HFFc6 (cell line): ENCODE measurements around the gene DCUN1D1. TPM values are rescaled to one million over a fixed set of nuclear protein-coding genes. Genes with fewer than 3 reads are reported as not detected.

Experiments
- DNase-seq: peaks from one replicate; pipeline ENCODE4 v3.0.0-alpha.2; 2018
- H3K27ac Mint-ChIP-seq: 2 replicates; pipeline ENCODE4 v1.8.0; 2020; ENCODE audit warnings: mild to moderate bottlenecking, mixed read lengths
- H3K27me3 Mint-ChIP-seq: 2 replicates; pipeline ENCODE4 v1.8.0; 2021; ENCODE audit warnings: mild to moderate bottlenecking, moderate library complexity, mixed read lengths; ENCODE audit not compliant: insufficient read depth
- H3K36me3 Mint-ChIP-seq: 2 replicates; pipeline ENCODE4 v1.8.0; 2021; ENCODE audit warnings: low read depth, mixed read lengths
- H3K4me1 Mint-ChIP-seq: 2 replicates; pipeline ENCODE4 v1.8.0; 2020; ENCODE audit warnings: low read depth, mixed read lengths
- H3K4me3 Mint-ChIP-seq: 2 replicates; pipeline ENCODE4 v1.8.0; 2020; ENCODE audit warnings: mild to moderate bottlenecking, moderate library complexity, mixed read lengths
- H3K9me3 Mint-ChIP-seq: 2 replicates; pipeline ENCODE4 v1.8.0; 2020; ENCODE audit warnings: mild to moderate bottlenecking, mixed read lengths
- total RNA-seq, 6 experiments: library from RNA; stranded (reverse); fragmentation: NEBNext Ultra II Directional; extraction: Animal tissue kit (Norgen Biotek cat#: 25700); gene quantifications; 2 replicates in 1 of 6; 3 replicates in 5 of 6; pipeline ENCODE4 v1.2.3, GENCODE V29; 2021
- TF ChIP-seq, protein P1 (sequence below): fragments of 200-600 bp; sonication (generic); IDR thresholded peaks from 2 replicates; pipeline ENCODE4 v1.5.0; 2021; ENCODE audit warnings: antibody characterized with exemption, mild to moderate bottlenecking

DCUN1D1 gene
- total RNA-seq, 6 experiments from 2014 or later = 46.1 to 56.9 (median 52.2) TPM

DNA sequence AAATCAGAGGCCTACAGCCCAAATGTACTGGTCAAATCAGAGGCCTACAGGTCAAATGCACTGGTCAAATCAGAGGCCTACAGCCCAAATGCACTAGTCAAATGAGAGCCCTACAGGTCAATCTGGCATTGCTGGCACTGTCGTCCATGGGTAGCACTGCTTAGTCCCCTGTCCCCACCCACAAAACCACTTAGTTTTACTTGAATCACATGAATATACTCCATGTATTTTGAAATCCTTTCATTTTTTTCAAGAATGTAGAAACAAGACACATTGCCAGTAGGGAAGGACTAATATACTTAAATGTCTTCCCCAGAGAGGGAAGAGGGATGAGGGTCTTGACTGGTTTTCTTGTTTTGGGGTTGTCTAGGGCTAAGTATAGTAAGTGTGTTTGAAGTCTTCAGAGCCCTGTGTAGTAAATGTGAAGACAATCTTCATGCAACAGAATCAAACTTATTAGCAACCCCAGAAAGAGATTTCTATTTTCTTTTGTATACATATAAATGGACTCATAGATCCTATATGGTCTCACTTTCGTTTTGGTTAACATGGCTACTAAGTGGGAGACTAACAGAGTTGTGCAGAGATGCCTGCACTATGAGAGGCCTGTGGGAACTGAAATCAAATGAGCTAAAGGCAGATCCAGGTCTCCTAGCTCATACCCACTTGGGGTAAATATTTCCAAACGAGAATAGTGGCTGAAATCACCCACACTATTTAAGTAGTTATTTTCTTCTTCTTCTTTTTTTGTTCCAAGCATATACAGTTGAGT, 38.3 kb upstream of the DCUN1D1 start:
- TF ChIP-seq, protein P1, sequence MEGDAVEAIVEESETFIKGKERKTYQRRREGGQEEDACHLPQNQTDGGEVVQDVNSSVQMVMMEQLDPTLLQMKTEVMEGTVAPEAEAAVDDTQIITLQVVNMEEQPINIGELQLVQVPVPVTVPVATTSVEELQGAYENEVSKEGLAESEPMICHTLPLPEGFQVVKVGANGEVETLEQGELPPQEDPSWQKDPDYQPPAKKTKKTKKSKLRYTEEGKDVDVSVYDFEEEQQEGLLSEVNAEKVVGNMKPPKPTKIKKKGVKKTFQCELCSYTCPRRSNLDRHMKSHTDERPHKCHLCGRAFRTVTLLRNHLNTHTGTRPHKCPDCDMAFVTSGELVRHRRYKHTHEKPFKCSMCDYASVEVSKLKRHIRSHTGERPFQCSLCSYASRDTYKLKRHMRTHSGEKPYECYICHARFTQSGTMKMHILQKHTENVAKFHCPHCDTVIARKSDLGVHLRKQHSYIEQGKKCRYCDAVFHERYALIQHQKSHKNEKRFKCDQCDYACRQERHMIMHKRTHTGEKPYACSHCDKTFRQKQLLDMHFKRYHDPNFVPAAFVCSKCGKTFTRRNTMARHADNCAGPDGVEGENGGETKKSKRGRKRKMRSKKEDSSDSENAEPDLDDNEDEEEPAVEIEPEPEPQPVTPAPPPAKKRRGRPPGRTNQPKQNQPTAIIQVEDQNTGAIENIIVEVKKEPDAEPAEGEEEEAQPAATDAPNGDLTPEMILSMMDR = no peak
- DNase-seq = no peak
- Mint-ChIP-seq H3K9me3 (no peaks in the 10 kb centered on the region), H3K27me3 (no peaks in the 10 kb centered on the region), H3K27ac (no peak overlapping the region), H3K4me1 (no peaks in the 10 kb centered on the region), H3K4me3 (no peak overlapping the region), H3K36me3 (peaks cover 29% of the 10 kb centered on the region)

DNA sequence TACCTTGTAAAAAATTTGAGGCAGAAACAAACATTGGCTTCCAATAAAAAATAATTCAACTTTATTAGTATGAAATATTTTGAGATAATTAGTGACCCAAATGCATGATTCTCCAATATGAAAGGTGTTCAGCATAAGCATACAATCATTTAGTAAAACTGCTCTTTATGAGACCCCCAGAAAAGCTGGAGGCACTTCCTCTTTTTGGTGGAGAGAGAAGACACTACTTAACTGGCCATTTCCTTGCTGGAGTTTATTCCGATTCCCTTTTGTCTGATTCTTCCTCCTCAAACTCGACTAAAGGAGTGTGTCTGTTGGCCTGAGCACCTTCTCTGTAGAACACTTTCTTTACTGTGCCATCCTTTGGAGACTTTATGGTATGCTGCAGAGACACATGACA, 34.8 kb upstream of the DCUN1D1 start:
- no peak overlapping the region for H3K27ac Mint-ChIP-seq
- DNase-seq = no peak
- peaks cover 25% of the 10 kb centered on the region for H3K36me3 Mint-ChIP-seq
- no peak overlapping the region for H3K4me3 Mint-ChIP-seq
- H3K27me3 Mint-ChIP-seq = peaks cover 3% of the 10 kb centered on the region; the same call in 1 of the 2 replicates
- H3K9me3 Mint-ChIP-seq = no peaks in the 10 kb centered on the region
- H3K4me1 Mint-ChIP-seq = no peaks in the 10 kb centered on the region
- TF ChIP-seq, protein P1 = no peak

DNA sequence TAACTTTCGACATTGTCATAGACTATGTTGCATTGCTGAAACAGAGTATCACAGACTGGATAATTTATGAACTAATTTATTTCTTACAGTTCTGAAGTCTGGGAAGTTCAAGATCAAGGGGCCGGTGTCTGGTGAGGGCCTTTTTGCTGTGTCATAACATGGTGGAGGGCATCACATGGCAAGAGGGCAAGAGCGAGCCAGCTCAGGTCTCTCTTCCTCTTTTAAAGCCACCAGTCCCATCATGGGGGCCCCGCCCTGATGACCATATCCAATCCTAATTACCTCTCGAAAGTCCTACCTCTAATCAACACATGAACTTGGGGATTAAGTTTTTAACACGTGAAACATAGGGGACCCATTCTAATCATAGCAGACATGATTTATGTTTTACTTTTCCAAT, 33.5 kb upstream of the DCUN1D1 start:
- H3K4me3 Mint-ChIP-seq = no peak overlapping the region
- H3K9me3 Mint-ChIP-seq = no peaks in the 10 kb centered on the region
- H3K27ac Mint-ChIP-seq = no peak overlapping the region
- peaks cover 3% of the 10 kb centered on the region; the same call in 1 of the 2 replicates for H3K27me3 Mint-ChIP-seq
- no peak for DNase-seq
- TF ChIP-seq, protein P1 = no peak
- H3K4me1 Mint-ChIP-seq = peaks cover 4% of the 10 kb centered on the region
- peaks cover 15% of the 10 kb centered on the region for H3K36me3 Mint-ChIP-seq

DNA sequence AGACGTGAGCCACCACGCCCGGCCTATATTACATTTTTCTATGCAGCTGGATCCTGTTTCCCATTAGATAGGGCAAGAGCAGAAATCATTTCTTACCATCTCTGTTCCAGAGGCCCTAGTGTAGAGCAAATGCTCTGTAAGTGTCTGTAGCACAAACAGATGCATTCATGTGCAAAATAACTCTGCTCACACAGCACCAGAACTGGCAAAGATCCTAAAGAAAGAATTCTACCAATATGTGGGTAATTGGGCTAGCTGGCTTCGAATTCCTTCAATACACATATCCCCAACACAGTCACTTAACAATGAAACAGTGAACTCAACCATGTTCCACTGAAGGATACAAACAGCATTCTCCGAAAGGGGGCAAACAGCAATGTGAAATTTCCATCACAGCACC, 32.7 kb upstream of the DCUN1D1 start:
- Mint-ChIP-seq H3K4me1 (peaks cover 7% of the 10 kb centered on the region), H3K4me3 (no peak overlapping the region), H3K36me3 (peaks cover 10% of the 10 kb centered on the region), H3K9me3 (no peaks in the 10 kb centered on the region), H3K27me3 (peaks cover 3% of the 10 kb centered on the region; the same call in 1 of the 2 replicates), H3K27ac (no peak overlapping the region)
- TF ChIP-seq, protein P1 = no peak
- no peak for DNase-seq

DNA sequence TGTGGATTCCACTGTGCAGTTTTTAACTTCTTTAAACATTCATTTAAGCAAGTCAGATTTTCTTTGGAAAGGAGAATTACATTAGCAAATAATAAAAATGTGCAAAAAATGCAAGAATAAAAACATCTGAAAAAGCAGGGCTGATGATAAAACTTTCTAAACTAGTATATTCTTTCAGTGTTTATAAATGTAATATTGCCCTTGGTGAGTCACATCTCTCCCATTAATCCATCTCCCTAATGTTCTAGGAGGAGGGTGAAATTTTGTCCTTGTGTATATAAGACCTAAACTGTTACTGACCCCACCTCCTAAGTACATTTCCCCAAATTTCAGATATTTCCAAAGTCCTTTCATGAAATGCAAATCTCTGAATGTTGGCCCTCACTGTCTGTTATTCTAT, 28.5 kb upstream of the DCUN1D1 start:
- Mint-ChIP-seq H3K27me3 (peaks cover 3% of the 10 kb centered on the region; the same call in 1 of the 2 replicates), H3K27ac (no peak overlapping the region), H3K36me3 (no peaks in the 10 kb centered on the region), H3K9me3 (no peaks in the 10 kb centered on the region), H3K4me3 (no peak overlapping the region), H3K4me1 (peaks cover 7% of the 10 kb centered on the region)
- TF ChIP-seq, protein P1 = no peak
- no peak for DNase-seq
